DMS 273 treated with DMSO at 0.1 percent for 48 hours (cell line): ENCODE measurements around the gene ACSM3.

Experiments
- DNase-seq: peaks from one replicate; lab custom pipeline; 2025; lab: John Stamatoyannopoulos, UW

ACSM3 gene

GRCh38 chr16:20806168-20807050 lies 42.6 kb downstream of the ACSM3 start, which contains the start of the genes ERI2 and REXO5:
TSS of gene ERI2 (minus strand) at chr16:20806472. CDS start at chr16:20806430, 42 bp downstream.
TSS of gene REXO5 (plus strand) at chr16:20806527. CDS start at chr16:20806954, 427 bp downstream.
- peak; percentile 91 for DNase-seq

- DNase-seq = no peak
These were observed 44.0 kb downstream of the ACSM3 start for GRCh38 chr16:20807862-20808261.

GRCh38 chr16:20811889-20812439 lies 48.1 kb downstream of the ACSM3 start:
- no peak for DNase-seq

GRCh38 chr16:20812510-20812909 lies 48.7 kb downstream of the ACSM3 start:
- no peak for DNase-seq

GRCh38 chr16:20814784-20815183 lies 51.0 kb downstream of the ACSM3 start:
- peak; percentile 63 for DNase-seq

- DNase-seq = no peak
These were observed 55.2 kb downstream of the ACSM3 start for GRCh38 chr16:20818929-20819585.

- no peak for DNase-seq
These were observed 57.9 kb downstream of the ACSM3 start for GRCh38 chr16:20821682-20822081.

GRCh38 chr16:20822521-20823325 lies 58.9 kb downstream of the ACSM3 start:
- DNase-seq = no peak

- DNase-seq = no peak
These were observed 62.3 kb downstream of the ACSM3 start for GRCh38 chr16:20826039-20826566.

- no peak for DNase-seq
These were observed 65.7 kb downstream of the ACSM3 start for GRCh38 chr16:20829536-20829935.

- DNase-seq = no peak
These were observed 66.6 kb downstream of the ACSM3 start for GRCh38 chr16:20830372-20830771.

- no peak for DNase-seq
These were observed 69.3 kb downstream of the ACSM3 start for GRCh38 chr16:20833086-20833485.

- no peak for DNase-seq
These were observed 74.4 kb downstream of the ACSM3 start for GRCh38 chr16:20838240-20838639.

GRCh38 chr16:20839504-20839903 lies 75.7 kb downstream of the ACSM3 start:
- no peak for DNase-seq

GRCh38 chr16:20844054-20844453 lies 80.2 kb downstream of the ACSM3 start:
- no peak for DNase-seq

- no peak for DNase-seq
These were observed 80.8 kb downstream of the ACSM3 start for GRCh38 chr16:20844588-20844987.

GRCh38 chr16:20846030-20846429 lies 82.2 kb downstream of the ACSM3 start:
- DNase-seq = no peak

- DNase-seq = no peak
These were observed 82.7 kb downstream of the ACSM3 start for GRCh38 chr16:20846551-20846950.
